BJ (cell line): ENCODE results near the gene PDILT. TPM values are rescaled to one million over a fixed set of nuclear protein-coding genes. Genes with fewer than 3 reads are reported as not detected.

Experiments
- CTCF ChIA-PET: fragments of 350-600 bp; formaldehyde crosslinking; extraction: SDS; loops from one replicate; lab custom pipeline; 2021; ENCODE audit warnings: antibody characterized with exemption, inconsistent platforms; lab: Yijun Ruan, JAX
- POLR2A ChIA-PET: fragments of 300-600 bp; sonication (Branson Sonifier 250); formaldehyde crosslinking; extraction: SDS; loops from one replicate; lab custom pipeline; 2021; ENCODE audit warnings: antibody characterized with exemption; lab: Charles Lee
- DNase-seq: peaks from one replicate; pipeline ENCODE4 v3.0.0-alpha.2; 2011; ENCODE audit warnings: low read depth
- H3K27me3 ChIP-seq: 2 replicates; pipeline ENCODE4 v1.6.0; 2011; ENCODE audit warnings: low read length; ENCODE audit not compliant: control insufficient read depth, insufficient read depth
- H3K36me3 ChIP-seq: 2 replicates; pipeline ENCODE4 v1.5.1; 2011; ENCODE audit warnings: low read length; ENCODE audit not compliant: control insufficient read depth, insufficient read depth
- H3K4me3 ChIP-seq: 2 replicates; pipeline ENCODE4 v1.5.1; 2011; ENCODE audit warnings: low read depth, mild to moderate bottlenecking, control low read depth, low read length
- polyA plus RNA-seq: library from polyadenylated mRNA; depleted of rRNA; stranded (reverse); fragments of >200 nt; gene quantifications from 2 replicates; pipeline ENCODE4 v1.2.3, GENCODE V29; 2011
- TF ChIP-seq, protein P1 (sequence below): IDR thresholded peaks from 2 replicates; pipeline ENCODE4 v1.5.1; 2011; ENCODE audit warnings: low read depth, mild to moderate bottlenecking, control low read depth, inconsistent platforms, low read length, moderate library complexity; ENCODE audit not compliant: insufficient read depth

PDILT gene
- polyA plus RNA-seq, 1 experiment = not detected

GRCh38 chr16:20396846-20397467 is 7.6 kb downstream of the PDILT start:
- ChIA-PET POLR2A (no interaction called here), CTCF (no interaction called here)
- Histone ChIP-seq H3K27me3 (no peaks in the 10 kb centered on the region), H3K36me3 (no peaks in the 10 kb centered on the region), H3K4me3 (no peak overlapping the region)
- DNase-seq = no peak
- TF ChIP-seq, protein P1, sequence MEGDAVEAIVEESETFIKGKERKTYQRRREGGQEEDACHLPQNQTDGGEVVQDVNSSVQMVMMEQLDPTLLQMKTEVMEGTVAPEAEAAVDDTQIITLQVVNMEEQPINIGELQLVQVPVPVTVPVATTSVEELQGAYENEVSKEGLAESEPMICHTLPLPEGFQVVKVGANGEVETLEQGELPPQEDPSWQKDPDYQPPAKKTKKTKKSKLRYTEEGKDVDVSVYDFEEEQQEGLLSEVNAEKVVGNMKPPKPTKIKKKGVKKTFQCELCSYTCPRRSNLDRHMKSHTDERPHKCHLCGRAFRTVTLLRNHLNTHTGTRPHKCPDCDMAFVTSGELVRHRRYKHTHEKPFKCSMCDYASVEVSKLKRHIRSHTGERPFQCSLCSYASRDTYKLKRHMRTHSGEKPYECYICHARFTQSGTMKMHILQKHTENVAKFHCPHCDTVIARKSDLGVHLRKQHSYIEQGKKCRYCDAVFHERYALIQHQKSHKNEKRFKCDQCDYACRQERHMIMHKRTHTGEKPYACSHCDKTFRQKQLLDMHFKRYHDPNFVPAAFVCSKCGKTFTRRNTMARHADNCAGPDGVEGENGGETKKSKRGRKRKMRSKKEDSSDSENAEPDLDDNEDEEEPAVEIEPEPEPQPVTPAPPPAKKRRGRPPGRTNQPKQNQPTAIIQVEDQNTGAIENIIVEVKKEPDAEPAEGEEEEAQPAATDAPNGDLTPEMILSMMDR = no peak

GRCh38 chr16:20395946-20396345 is 8.6 kb downstream of the PDILT start:
- TF ChIP-seq, protein P1 = no peak
- no peaks in the 10 kb centered on the region for H3K27me3 ChIP-seq
- no peak overlapping the region for H3K4me3 ChIP-seq
- DNase-seq = no peak
- POLR2A ChIA-PET = no interaction called here
- no peaks in the 10 kb centered on the region for H3K36me3 ChIP-seq
- CTCF ChIA-PET = interaction anchor here (1.1 kb wide), 1 partner anchor 496 kb away, joined by 4 read pairs; no protein-coding TSS in a partner anchor

DNA sequence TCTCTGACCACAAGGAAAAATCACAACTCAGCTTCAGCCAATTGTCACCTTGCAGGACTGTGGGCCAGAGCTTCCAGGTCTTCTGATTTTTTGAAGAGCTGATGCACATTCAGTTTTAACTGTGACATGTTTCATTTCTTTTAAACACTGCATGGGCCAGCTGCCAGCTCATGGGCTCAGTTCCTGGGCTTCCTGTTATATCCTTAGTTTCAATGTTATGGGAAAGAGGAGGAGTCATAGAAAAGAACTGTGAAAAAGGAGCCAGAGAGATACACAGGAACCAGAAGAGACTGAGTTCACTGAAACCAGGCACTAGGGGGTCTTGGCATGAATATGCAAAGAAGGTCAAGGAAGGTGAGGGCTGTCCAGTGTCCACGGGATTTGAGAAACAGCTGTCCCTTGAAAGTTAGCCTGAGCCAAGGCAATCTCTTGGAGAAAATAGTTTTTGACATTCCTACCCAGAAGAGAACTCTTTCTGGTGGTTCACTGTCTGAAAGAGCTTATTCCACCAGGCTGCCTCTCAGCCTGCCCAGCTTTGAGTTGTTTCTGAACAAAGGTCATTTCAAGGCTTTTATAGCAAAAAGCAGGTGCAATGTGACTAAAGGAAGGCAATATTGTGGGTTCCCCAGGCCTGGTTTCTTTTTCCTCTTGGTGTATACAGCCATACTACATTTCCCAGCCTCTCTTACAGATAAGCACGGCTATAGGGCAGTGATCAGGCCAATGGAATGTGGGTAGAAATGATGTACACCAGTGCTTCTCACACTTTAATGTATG is 10.5 kb downstream of the PDILT start:
- Histone ChIP-seq H3K4me3 (no peak overlapping the region), H3K27me3 (no peaks in the 10 kb centered on the region), H3K36me3 (no peaks in the 10 kb centered on the region)
- ChIA-PET POLR2A (no interaction called here), CTCF (interaction anchor here (0.6 to 2.4 kb wide), 3 partner anchors 8 to 925 kb away, joined by 3 to 18 read pairs (median 5); no protein-coding TSS in a partner anchor)
- DNase-seq = no peak
- TF ChIP-seq, protein P1 = no peak

- no peak for DNase-seq
- POLR2A ChIA-PET = no interaction called here
- CTCF ChIA-PET = no interaction called here
- Histone ChIP-seq H3K27me3 (no peaks in the 10 kb centered on the region), H3K36me3 (no peaks in the 10 kb centered on the region), H3K4me3 (no peak overlapping the region)
- TF ChIP-seq, protein P1 = no peak
These were observed 13.5 kb downstream of the PDILT start for GRCh38 chr16:20391045-20391444.

DNA sequence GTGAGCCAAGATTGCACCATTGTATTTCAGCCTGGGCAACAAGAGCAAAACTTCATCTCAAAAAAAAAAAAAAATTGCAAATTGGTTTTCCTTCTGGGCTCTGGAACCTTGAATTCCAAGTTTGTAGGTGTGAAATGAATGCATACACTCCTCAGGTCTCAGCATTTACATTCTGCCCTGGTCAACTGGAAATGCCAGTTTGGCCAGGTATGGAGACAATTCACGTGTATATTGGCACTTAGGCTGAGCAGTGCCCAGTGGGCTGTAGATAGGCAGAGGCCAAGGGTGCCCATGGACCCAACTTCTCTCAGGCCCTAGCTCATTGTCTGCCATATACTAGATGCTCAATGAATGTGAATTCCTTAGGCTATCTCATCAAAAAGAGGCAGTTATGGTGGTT is 15.7 kb downstream of the PDILT start:
- no peaks in the 10 kb centered on the region for H3K36me3 ChIP-seq
- ChIA-PET POLR2A (no interaction called here), CTCF (no interaction called here)
- no peak overlapping the region for H3K4me3 ChIP-seq
- DNase-seq = no peak
- no peaks in the 10 kb centered on the region for H3K27me3 ChIP-seq
- TF ChIP-seq, protein P1 = no peak
